Measurements from ENCODE around the gene GTF2A1.

Gene GTF2A1

GRCh38 chr14:81206115-81206514 lies 14.6 kb downstream of the GTF2A1 start:
- Histone ChIP-seq H3K9me3 (ENCODE audit: control insufficient read depth in 1 of 2, low read length in 2 of 2) (no peaks in the 10 kb centered on the region), H3K27ac (ENCODE audit: low read length) (no peak overlapping the region), H3K4me1 (ENCODE audit: control insufficient read depth in 1 of 2, insufficient read depth in 2 of 2, low read length in 2 of 2) (peaks cover 0 to 9% of the 10 kb centered on the region in 2 donors), H3K27me3 (ENCODE audit: low read depth, low read length) (no peaks in the 10 kb centered on the region), H3K36me3 (ENCODE audit: control insufficient read depth in 1 of 2, insufficient read depth in 2 of 2, low read length in 2 of 2) (peaks cover 13 to 28% of the 10 kb centered on the region in 2 donors), H3K4me3 (ENCODE audit: low read depth in 1 of 2, low read length in 2 of 2) (no peak overlapping the region)

GRCh38 chr14:81205639-81206038 lies 15.1 kb downstream of the GTF2A1 start:
- peaks cover 15 to 29% of the 10 kb centered on the region in 2 donors for H3K36me3 ChIP-seq (ENCODE audit: control insufficient read depth in 1 of 2, insufficient read depth in 2 of 2, low read length in 2 of 2)
- no peak overlapping the region for H3K27ac ChIP-seq (ENCODE audit: low read length)
- H3K27me3 ChIP-seq (ENCODE audit: low read depth, low read length): no peaks in the 10 kb centered on the region
- H3K4me3 ChIP-seq (ENCODE audit: low read depth in 1 of 2, low read length in 2 of 2): no peak overlapping the region
- no peaks in the 10 kb centered on the region for H3K9me3 ChIP-seq (ENCODE audit: control insufficient read depth in 1 of 2, low read length in 2 of 2)
- peaks cover 0 to 8% of the 10 kb centered on the region in 2 donors for H3K4me1 ChIP-seq (ENCODE audit: control insufficient read depth in 1 of 2, insufficient read depth in 2 of 2, low read length in 2 of 2)

- Histone ChIP-seq H3K36me3 (ENCODE audit: control insufficient read depth in 1 of 2, insufficient read depth in 2 of 2, low read length in 2 of 2) (peaks cover 36 to 44% of the 10 kb centered on the region in 2 donors), H3K4me1 (ENCODE audit: control insufficient read depth in 1 of 2, insufficient read depth in 2 of 2, low read length in 2 of 2) (no peaks in the 10 kb centered on the region), H3K9me3 (ENCODE audit: control insufficient read depth in 1 of 2, low read length in 2 of 2) (no peaks in the 10 kb centered on the region), H3K27ac (ENCODE audit: low read length) (no peak overlapping the region), H3K4me3 (ENCODE audit: low read depth in 1 of 2, low read length in 2 of 2) (no peak overlapping the region), H3K27me3 (ENCODE audit: low read depth, low read length) (no peaks in the 10 kb centered on the region)
Observed at GRCh38 chr14:81200054-81200453, 20.7 kb downstream of the GTF2A1 start.

GRCh38 chr14:81199084-81199483 lies 21.7 kb downstream of the GTF2A1 start:
- Histone ChIP-seq H3K27me3 (ENCODE audit: low read depth, low read length) (no peaks in the 10 kb centered on the region), H3K9me3 (ENCODE audit: control insufficient read depth in 1 of 2, low read length in 2 of 2) (no peaks in the 10 kb centered on the region), H3K27ac (ENCODE audit: low read length) (no peak overlapping the region), H3K36me3 (ENCODE audit: control insufficient read depth in 1 of 2, insufficient read depth in 2 of 2, low read length in 2 of 2) (peaks cover 41 to 51% of the 10 kb centered on the region in 2 donors), H3K4me1 (ENCODE audit: control insufficient read depth in 1 of 2, insufficient read depth in 2 of 2, low read length in 2 of 2) (no peaks in the 10 kb centered on the region), H3K4me3 (ENCODE audit: low read depth in 1 of 2, low read length in 2 of 2) (no peak overlapping the region)

GRCh38 chr14:81198651-81199050 lies 22.1 kb downstream of the GTF2A1 start:
- H3K27me3 ChIP-seq (ENCODE audit: low read depth, low read length): no peaks in the 10 kb centered on the region
- no peaks in the 10 kb centered on the region for H3K4me1 ChIP-seq (ENCODE audit: control insufficient read depth in 1 of 2, insufficient read depth in 2 of 2, low read length in 2 of 2)
- peaks cover 41 to 49% of the 10 kb centered on the region in 2 donors for H3K36me3 ChIP-seq (ENCODE audit: control insufficient read depth in 1 of 2, insufficient read depth in 2 of 2, low read length in 2 of 2)
- no peaks in the 10 kb centered on the region for H3K9me3 ChIP-seq (ENCODE audit: control insufficient read depth in 1 of 2, low read length in 2 of 2)
- no peak overlapping the region for H3K27ac ChIP-seq (ENCODE audit: low read length)
- no peak overlapping the region for H3K4me3 ChIP-seq (ENCODE audit: low read depth in 1 of 2, low read length in 2 of 2)

GRCh38 chr14:81193924-81194633 lies 26.7 kb downstream of the GTF2A1 start:
- Histone ChIP-seq H3K4me3 (ENCODE audit: low read depth in 1 of 2, low read length in 2 of 2) (no peak overlapping the region), H3K36me3 (ENCODE audit: control insufficient read depth in 1 of 2, insufficient read depth in 2 of 2, low read length in 2 of 2) (peaks cover 28 to 42% of the 10 kb centered on the region in 2 donors), H3K9me3 (ENCODE audit: control insufficient read depth in 1 of 2, low read length in 2 of 2) (no peaks in the 10 kb centered on the region), H3K27ac (ENCODE audit: low read length) (no peak overlapping the region), H3K4me1 (ENCODE audit: control insufficient read depth in 1 of 2, insufficient read depth in 2 of 2, low read length in 2 of 2) (no peaks in the 10 kb centered on the region), H3K27me3 (ENCODE audit: low read depth, low read length) (no peaks in the 10 kb centered on the region)

- Histone ChIP-seq H3K27ac (ENCODE audit: low read length) (no peak overlapping the region), H3K4me1 (ENCODE audit: control insufficient read depth in 1 of 2, insufficient read depth in 2 of 2, low read length in 2 of 2) (no peaks in the 10 kb centered on the region), H3K27me3 (ENCODE audit: low read depth, low read length) (no peaks in the 10 kb centered on the region), H3K9me3 (ENCODE audit: control insufficient read depth in 1 of 2, low read length in 2 of 2) (no peaks in the 10 kb centered on the region), H3K4me3 (ENCODE audit: low read depth in 1 of 2, low read length in 2 of 2) (no peak overlapping the region), H3K36me3 (ENCODE audit: control insufficient read depth in 1 of 2, insufficient read depth in 2 of 2, low read length in 2 of 2) (peaks cover 29 to 42% of the 10 kb centered on the region in 2 donors)
Observed at GRCh38 chr14:81192594-81192993, 28.2 kb downstream of the GTF2A1 start.

GRCh38 chr14:81187832-81188522 lies 32.8 kb downstream of the GTF2A1 start:
- Histone ChIP-seq H3K36me3 (ENCODE audit: control insufficient read depth in 1 of 2, insufficient read depth in 2 of 2, low read length in 2 of 2) (peaks cover 19 to 26% of the 10 kb centered on the region in 2 donors), H3K27me3 (ENCODE audit: low read depth, low read length) (no peaks in the 10 kb centered on the region), H3K9me3 (ENCODE audit: control insufficient read depth in 1 of 2, low read length in 2 of 2) (no peaks in the 10 kb centered on the region), H3K27ac (ENCODE audit: low read length) (no peak overlapping the region), H3K4me1 (ENCODE audit: control insufficient read depth in 1 of 2, insufficient read depth in 2 of 2, low read length in 2 of 2) (peaks cover 0 to 4% of the 10 kb centered on the region in 2 donors), H3K4me3 (ENCODE audit: low read depth in 1 of 2, low read length in 2 of 2) (no peak overlapping the region)

- Histone ChIP-seq H3K27me3 (ENCODE audit: low read depth, low read length) (no peaks in the 10 kb centered on the region), H3K27ac (ENCODE audit: low read length) (no peak overlapping the region), H3K4me3 (ENCODE audit: low read depth in 1 of 2, low read length in 2 of 2) (no peak overlapping the region), H3K9me3 (ENCODE audit: control insufficient read depth in 1 of 2, low read length in 2 of 2) (no peaks in the 10 kb centered on the region), H3K36me3 (ENCODE audit: control insufficient read depth in 1 of 2, insufficient read depth in 2 of 2, low read length in 2 of 2) (peaks cover 0 to 3% of the 10 kb centered on the region in 2 donors), H3K4me1 (ENCODE audit: control insufficient read depth in 1 of 2, insufficient read depth in 2 of 2, low read length in 2 of 2) (peaks cover 6 to 13% of the 10 kb centered on the region in 2 donors)
Observed at GRCh38 chr14:81179631-81180030, 41.1 kb downstream of the GTF2A1 start.

GRCh38 chr14:81178063-81178462 lies 42.7 kb downstream of the GTF2A1 start:
- Histone ChIP-seq H3K4me3 (ENCODE audit: low read depth in 1 of 2, low read length in 2 of 2) (peak overlapping the region; percentile 32 to 34), H3K4me1 (ENCODE audit: control insufficient read depth in 1 of 2, insufficient read depth in 2 of 2, low read length in 2 of 2) (peaks cover 6 to 10% of the 10 kb centered on the region in 2 donors), H3K36me3 (ENCODE audit: control insufficient read depth in 1 of 2, insufficient read depth in 2 of 2, low read length in 2 of 2) (no peaks in the 10 kb centered on the region), H3K27me3 (ENCODE audit: low read depth, low read length) (no peaks in the 10 kb centered on the region), H3K27ac (ENCODE audit: low read length) (peak overlapping the region; percentile 62), H3K9me3 (ENCODE audit: control insufficient read depth in 1 of 2, low read length in 2 of 2) (no peaks in the 10 kb centered on the region)

- H3K4me1 ChIP-seq (ENCODE audit: control insufficient read depth in 1 of 2, insufficient read depth in 2 of 2, low read length in 2 of 2): peaks cover 6 to 10% of the 10 kb centered on the region in 2 donors
- H3K4me3 ChIP-seq (ENCODE audit: low read depth in 1 of 2, low read length in 2 of 2): peak overlapping the region; percentile 32 to 34
- H3K9me3 ChIP-seq (ENCODE audit: control insufficient read depth in 1 of 2, low read length in 2 of 2): no peaks in the 10 kb centered on the region
- no peaks in the 10 kb centered on the region for H3K36me3 ChIP-seq (ENCODE audit: control insufficient read depth in 1 of 2, insufficient read depth in 2 of 2, low read length in 2 of 2)
- H3K27ac ChIP-seq (ENCODE audit: low read length): peak overlapping the region; percentile 62
- H3K27me3 ChIP-seq (ENCODE audit: low read depth, low read length): no peaks in the 10 kb centered on the region
Observed at GRCh38 chr14:81177225-81177624, 43.5 kb downstream of the GTF2A1 start.
